B cell (primary cell): Measurements from ENCODE around the gene LILRA6. TPM values are rescaled to one million over a fixed set of nuclear protein-coding genes. Genes with fewer than 3 reads are reported as not detected.

Experiments used
- ATAC-seq: fragments of 200-7000 bp; cut with Tn5 transposase; one replicate; pipeline ENCODE4 v1.10.0; 2021; ENCODE audit warnings: low read depth, mild to moderate bottlenecking, moderate number of reproducible peaks, moderate library complexity
- CTCF ChIA-PET: fragments of 350-600 bp; sonication (Branson Sonifier 250); formaldehyde crosslinking; loops from one replicate; lab custom pipeline; 2021; ENCODE audit warnings: antibody characterized with exemption, inconsistent platforms; lab: Charles Lee
- POLR2A ChIA-PET: fragments of 350-600 bp; sonication (Branson Sonifier 250); formaldehyde crosslinking; loops from one replicate; lab custom pipeline; 2021; ENCODE audit warnings: antibody characterized with exemption; lab: Charles Lee
- DNase-seq: peaks from one replicate; pipeline ENCODE4 v3.0.0; 2013
- H2AFZ ChIP-seq: 2 replicates; pipeline ENCODE4 v1.6.1; 2012; ENCODE audit warnings: mild to moderate bottlenecking, low read depth, low read length; ENCODE audit not compliant: insufficient read depth, poor library complexity, severe bottlenecking
- H3K27ac ChIP-seq, 2 donors: 1 replicate in 1 of 2; 2 replicates in 1 of 2; pipeline ENCODE4 v1.5.1; 2012 to 2013; ENCODE audit warnings: low read length in 2 of 2, mild to moderate bottlenecking in 2 of 2, moderate library complexity in 1 of 2
- H3K27me3 ChIP-seq, 4 experiments: fragments of 200-600 bp in 1 of 4; sonication (generic) in 1 of 4; replicated peaks in 1 of 4; 1 replicate in 2 of 4; 2 replicates in 2 of 4; pipeline versions ENCODE4 v1.6.1 to v1.7.0; 2013 to 2016; ENCODE audit warnings: low read length in 3 of 4, mild to moderate bottlenecking in 2 of 4, mixed read lengths in 1 of 4, moderate library complexity in 1 of 4; ENCODE audit not compliant: insufficient read depth in 4 of 4, control insufficient read depth in 3 of 4; ENCODE audit errors: control extremely low read depth in 1 of 4
- H3K36me3 ChIP-seq, 2 experiments: replicated peaks in 1 of 2; 1 replicate in 1 of 2; 2 replicates in 1 of 2; pipeline versions ENCODE4 v1.6.1 to v1.7.1; 2013; ENCODE audit warnings: low read length in 1 of 2; ENCODE audit not compliant: insufficient read depth in 2 of 2, control insufficient read depth in 1 of 2; ENCODE audit errors: control extremely low read depth in 1 of 2, extremely low read depth in 1 of 2
- H3K4me1 ChIP-seq, 2 donors: fragments of 200-600 bp in 1 of 2; sonication (generic) in 1 of 2; 1 replicate in 1 of 2; 2 replicates in 1 of 2; pipeline versions ENCODE4 v1.5.1 to v1.6.1; 2013 to 2017; ENCODE audit warnings: low read length in 2 of 2; ENCODE audit not compliant: control insufficient read depth in 2 of 2, insufficient read depth in 2 of 2
- H3K4me2 ChIP-seq: replicated peaks from 2 replicates; pipeline ENCODE3; 2012; ENCODE audit warnings: mild to moderate bottlenecking, low read depth, low read length; ENCODE audit not compliant: poor library complexity, severe bottlenecking
- H3K4me3 ChIP-seq, 5 experiments: fragments of 200-600 bp in 1 of 5; sonication (generic) in 1 of 5; 1 replicate in 3 of 5; 2 replicates in 2 of 5; pipeline versions ENCODE4 v1.5.1 to v1.7.0; 2011 to 2016; ENCODE audit warnings: low read length in 4 of 5, mild to moderate bottlenecking in 4 of 5, low read depth in 2 of 5, control low read depth in 1 of 5, moderate library complexity in 1 of 5; ENCODE audit not compliant: insufficient read depth in 1 of 5; ENCODE audit errors: control extremely low read depth in 1 of 5, extremely low read depth in 1 of 5
- H3K79me2 ChIP-seq: fragments of 200-600 bp; sonication (generic); one replicate; pipeline ENCODE4 v1.6.0; 2016; ENCODE audit warnings: low read length; ENCODE audit not compliant: control insufficient read depth, insufficient read depth
- H3K9ac ChIP-seq: fragments of 200-600 bp; sonication (generic); 2 replicates; pipeline ENCODE4 v1.6.1; 2017; ENCODE audit warnings: mild to moderate bottlenecking, low read length, moderate library complexity
- H3K9me3 ChIP-seq, 3 donors: one replicate each; pipeline versions ENCODE4 v1.6.1 to v1.7.1; 2013; ENCODE audit warnings: low read length in 2 of 3; ENCODE audit not compliant: control insufficient read depth in 2 of 3, insufficient read depth in 1 of 3; ENCODE audit errors: control extremely low read depth in 1 of 3
- H4K20me1 ChIP-seq: 2 replicates; pipeline ENCODE4 v1.6.0; 2012; ENCODE audit warnings: mild to moderate bottlenecking, low read length; ENCODE audit not compliant: insufficient read depth, control insufficient read depth, poor library complexity, severe bottlenecking
- H3K27ac Mint-ChIP-seq: one replicate; pipeline ENCODE4 v1.8.0; 2021; ENCODE audit warnings: mixed read lengths
- H3K27me3 Mint-ChIP-seq: one replicate; pipeline ENCODE4 v1.8.0; 2021; ENCODE audit warnings: mixed read lengths
- H3K4me1 Mint-ChIP-seq: one replicate; pipeline ENCODE4 v1.8.0; 2021; ENCODE audit warnings: mixed read lengths
- H3K4me3 Mint-ChIP-seq: one replicate; pipeline ENCODE4 v1.8.0; 2021; ENCODE audit warnings: mixed read lengths
- H3K9me3 Mint-ChIP-seq: one replicate; pipeline ENCODE4 v1.8.0; 2022; ENCODE audit warnings: mixed read lengths; ENCODE audit not compliant: insufficient read depth
- EZH2 ChIP-seq: IDR thresholded peaks from 2 replicates; pipeline ENCODE4 v1.6.1; 2012; ENCODE audit warnings: borderline replicate concordance, low read depth, mild to moderate bottlenecking, moderate library complexity, low read length; ENCODE audit not compliant: insufficient read depth, poor library complexity, severe bottlenecking
- WGBS: methylation state at CpG from one replicate; pipeline ENCODE4 v1.1.5; 2013; ENCODE audit warnings: missing lambda C conversion rate; ENCODE audit not compliant: insufficient coverage; 5-methylcytosine and 5-hydroxymethylcytosine counted together
- intact Hi-C: fragments of 100-400 bp; cut with micrococcal nuclease; formaldehyde crosslinking; loops from one replicate; pipeline ENCODE4 v1.10.0; 2022
- polyA plus RNA-seq: library from polyadenylated mRNA; depleted of rRNA; stranded (reverse); fragments of >200 nt; gene quantifications from 2 replicates; pipeline ENCODE4 v1.2.3, GENCODE V29; 2012
- total RNA-seq, 2 donors: library from RNA; stranded (reverse); fragments of 120-200 nt in 1 of 2; gene quantifications; 1 replicate in 1 of 2; 2 replicates in 1 of 2; pipeline versions ENCODE4 v1.2.3 to v1.2.4, GENCODE V29; 2013 to 2022
- TF ChIP-seq, protein P1 (sequence below): fragments of 200-600 bp; IDR thresholded peaks from one replicate; pipeline ENCODE4 v1.8.0; 2022; ENCODE audit warnings: antibody characterized with exemption, mild to moderate bottlenecking

Gene LILRA6
- total and polyA plus RNA-seq, 2 donors (not counting 1 experiment from before 2014, with no cell fraction given), result 0.66 TPM; not detected in 1

DNA sequence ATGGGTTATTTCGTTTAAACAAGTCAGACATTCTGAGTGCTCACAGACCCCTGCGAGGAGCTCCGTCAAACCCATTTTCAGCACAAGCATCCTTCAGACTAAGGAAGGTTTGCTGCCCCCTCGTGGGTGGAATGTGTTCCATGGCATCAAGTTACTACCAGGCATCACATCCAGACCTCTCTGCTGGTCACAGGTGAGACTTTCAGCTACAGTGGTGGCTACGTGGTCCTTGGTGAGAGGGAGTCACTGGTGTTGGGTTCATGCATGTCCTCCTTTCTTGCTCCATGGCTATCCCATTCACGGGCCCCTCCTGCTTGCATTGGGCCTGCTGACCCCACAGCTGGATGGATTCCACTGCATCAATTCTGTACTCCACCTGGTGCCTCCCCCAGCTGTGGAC lies 23.5 kb upstream of the LILRA6 start:
- no peak overlapping the region for H3K27ac ChIP-seq
- Mint-ChIP-seq H3K27ac (no peak overlapping the region), H3K4me3 (no peak overlapping the region), H3K27me3 (peaks cover 34% of the 10 kb centered on the region), H3K9me3 (no peaks in the 10 kb centered on the region), H3K4me1 (peaks cover 4% of the 10 kb centered on the region)
- H3K4me1 ChIP-seq, result no peaks in the 10 kb centered on the region
- TF ChIP-seq EZH2, result no peak
- TF ChIP-seq, protein P1, sequence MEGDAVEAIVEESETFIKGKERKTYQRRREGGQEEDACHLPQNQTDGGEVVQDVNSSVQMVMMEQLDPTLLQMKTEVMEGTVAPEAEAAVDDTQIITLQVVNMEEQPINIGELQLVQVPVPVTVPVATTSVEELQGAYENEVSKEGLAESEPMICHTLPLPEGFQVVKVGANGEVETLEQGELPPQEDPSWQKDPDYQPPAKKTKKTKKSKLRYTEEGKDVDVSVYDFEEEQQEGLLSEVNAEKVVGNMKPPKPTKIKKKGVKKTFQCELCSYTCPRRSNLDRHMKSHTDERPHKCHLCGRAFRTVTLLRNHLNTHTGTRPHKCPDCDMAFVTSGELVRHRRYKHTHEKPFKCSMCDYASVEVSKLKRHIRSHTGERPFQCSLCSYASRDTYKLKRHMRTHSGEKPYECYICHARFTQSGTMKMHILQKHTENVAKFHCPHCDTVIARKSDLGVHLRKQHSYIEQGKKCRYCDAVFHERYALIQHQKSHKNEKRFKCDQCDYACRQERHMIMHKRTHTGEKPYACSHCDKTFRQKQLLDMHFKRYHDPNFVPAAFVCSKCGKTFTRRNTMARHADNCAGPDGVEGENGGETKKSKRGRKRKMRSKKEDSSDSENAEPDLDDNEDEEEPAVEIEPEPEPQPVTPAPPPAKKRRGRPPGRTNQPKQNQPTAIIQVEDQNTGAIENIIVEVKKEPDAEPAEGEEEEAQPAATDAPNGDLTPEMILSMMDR, result peak; percentile 87
- ChIA-PET POLR2A (interaction anchor here (0.6 kb wide), 1 partner anchor 24 kb away, joined by 3 read pairs; no protein-coding TSS in a partner anchor), CTCF (interaction anchor here (0.6 to 4.8 kb wide), 35 partner anchors 8 to 166 kb away, joined by 3 to 60 read pairs (median 6); partner anchors contain the start of genes LILRB2, LILRB5 and MBOAT7)
- H3K4me2 ChIP-seq, result no peak overlapping the region
- peaks cover 0 to 20% (median 6%) of the 10 kb centered on the region in 4 experiments for H3K27me3 ChIP-seq
- no peak overlapping the region for H3K9ac ChIP-seq
- 0% methylated on average over 4 of the region's 6 CpGs for WGBS
- H3K79me2 ChIP-seq, result no peaks in the 10 kb centered on the region
- no peaks in the 10 kb centered on the region for H3K36me3 ChIP-seq
- DNase-seq (peak; percentile 80), ATAC-seq (peak; percentile 69)
- H4K20me1 ChIP-seq, result no peaks in the 10 kb centered on the region
- H3K9me3 ChIP-seq, result peaks cover 0 to 2% (median 0%) of the 10 kb centered on the region in 3 donors
- H2AFZ ChIP-seq, result no peak overlapping the region
- no peak overlapping the region for H3K4me3 ChIP-seq
- intact Hi-C loops, result no loop called here

DNA sequence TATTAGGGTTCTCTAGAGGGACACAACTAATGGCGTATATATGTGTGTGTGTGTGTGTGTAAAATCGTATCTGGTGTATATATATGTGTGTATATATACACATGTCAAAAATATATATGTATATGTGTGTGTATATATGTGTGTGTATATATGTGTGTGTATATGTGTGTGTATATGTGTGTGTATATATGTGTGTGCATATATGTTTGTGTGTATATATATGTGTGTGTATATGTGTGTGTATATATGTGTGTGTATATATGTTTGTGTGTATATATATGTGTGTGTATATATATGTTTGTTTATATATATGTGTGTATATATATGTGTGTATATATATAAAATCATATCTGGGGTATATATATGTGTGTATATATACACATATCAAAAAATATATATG lies 19.9 kb upstream of the LILRA6 start:
- H3K36me3 ChIP-seq, result no peaks in the 10 kb centered on the region
- H3K4me1 Mint-ChIP-seq, result peaks cover 4% of the 10 kb centered on the region
- no peak overlapping the region for H3K27ac Mint-ChIP-seq
- H3K9me3 ChIP-seq, result peaks cover 0 to 2% (median 0%) of the 10 kb centered on the region in 3 donors
- H3K27ac ChIP-seq, result no peak overlapping the region
- WGBS, result 100% methylated on average over 1 of the region's 2 CpGs
- ChIA-PET CTCF (interaction anchor here (0.9 kb wide), 1 partner anchor 63 kb away, joined by 4 read pairs; no protein-coding TSS in a partner anchor), POLR2A (no interaction called here)
- H3K27me3 ChIP-seq, result peaks cover 0 to 14% (median 6%) of the 10 kb centered on the region in 4 experiments
- no peak overlapping the region for H3K4me3 ChIP-seq
- no peaks in the 10 kb centered on the region for H3K79me2 ChIP-seq
- ATAC-seq, result no peak
- H3K9me3 Mint-ChIP-seq, result no peaks in the 10 kb centered on the region
- H4K20me1 ChIP-seq, result no peaks in the 10 kb centered on the region
- H3K4me2 ChIP-seq, result no peak overlapping the region
- DNase-seq, result no peak
- H3K9ac ChIP-seq, result no peak overlapping the region
- no peak overlapping the region for H2AFZ ChIP-seq
- no peak overlapping the region for H3K4me3 Mint-ChIP-seq
- intact Hi-C loops, result no loop called here
- no peaks in the 10 kb centered on the region for H3K4me1 ChIP-seq
- TF ChIP-seq, protein P1, result no peak
- no peak for TF ChIP-seq EZH2
- H3K27me3 Mint-ChIP-seq, result peaks cover 26% of the 10 kb centered on the region
